ENCODE results near the gene RHEB. TPM values are rescaled to one million over a fixed set of nuclear protein-coding genes. Genes with fewer than 3 reads are reported as not detected.

RHEB gene
- total and polyA plus RNA-seq, 2 experiments from 2014 or later, result 101 to 239 TPM

GRCh38 chr7:151490456-151491105 lies 29.1 kb downstream of the RHEB start (continued):
- TF ChIP-seq REST (IDR thresholded peaks at IDR 0.05; ENCODE audit: unreplicated experiment), result no peak
- no peak for TF ChIP-seq ZNF114 (CRISPR knock-in tag; IDR thresholded peaks at IDR 0.05)
- TF ChIP-seq CTCF (conservative IDR thresholded peaks at IDR 0.05; ENCODE audit: low read depth in 2 of 2), result no peak
- TF ChIP-seq JUNB (IDR thresholded peaks at IDR 0.05; ENCODE audit: unreplicated experiment), result no peak

GRCh38 chr7:151489498-151489897 lies 30.2 kb downstream of the RHEB start:
- peaks cover 62% of the 10 kb centered on the region for H3K36me3 Mint-ChIP-seq (ENCODE audit: low read depth)
- no peak overlapping the region for H3K4me3 Mint-ChIP-seq
- H3K4me1 Mint-ChIP-seq, result peaks cover 52% of the 10 kb centered on the region
- Histone ChIP-seq H3K36me3 (ENCODE audit: insufficient read depth) (no peaks in the 10 kb centered on the region; the same call in 1 of the 2 replicates), H3K9me2 (ENCODE audit: insufficient read depth) (no peaks in the 10 kb centered on the region), H2AFZ (no peak overlapping the region), H4K20me1 (replicated peaks; ENCODE audit: insufficient read depth) (peaks cover 25% of the 10 kb centered on the region), H3K27ac (ENCODE audit: low read depth) (peak overlapping the region; percentile 35), H3K4me3 (no peak overlapping the region), H3K4me2 (no peak overlapping the region), H3K4me1 (ENCODE audit: insufficient read depth) (peaks cover 43% of the 10 kb centered on the region), H3F3A (replicated peaks; ENCODE audit: low read depth) (no peaks in the 10 kb centered on the region), H3K27me3 (ENCODE audit: insufficient read depth) (no peaks in the 10 kb centered on the region), H3K79me2 (replicated peaks; ENCODE audit: insufficient read depth) (peaks cover 95% of the 10 kb centered on the region)
- DNase-seq (ENCODE audit: low spot score) (no peak), ATAC-seq (no peak)
- H3K27me3 Mint-ChIP-seq (ENCODE audit: insufficient read depth, low read depth, poor library complexity), result peaks cover 1% of the 10 kb centered on the region
- no peak for TF ChIP-seq NANOG (IDR thresholded peaks at IDR 0.05; ENCODE audit: borderline replicate concordance)
- H3K9me3 Mint-ChIP-seq, result no peaks in the 10 kb centered on the region
- H3K27ac Mint-ChIP-seq, result no peak overlapping the region

- H3K27ac Mint-ChIP-seq, result peak overlapping the region; percentile 83; the same call in 1 of the 2 replicates
- H3K36me3 Mint-ChIP-seq (ENCODE audit: low read depth), result peaks cover 71% of the 10 kb centered on the region
- H3K9me3 Mint-ChIP-seq, result no peaks in the 10 kb centered on the region
- peak overlapping the region; percentile 37; the same call in 1 of the 2 replicates for H3K27ac ChIP-seq (ENCODE audit: low read depth)
- no peaks in the 10 kb centered on the region for H3K27me3 ChIP-seq (ENCODE audit: insufficient read depth)
- H3F3A ChIP-seq (replicated peaks; ENCODE audit: low read depth), result 0 out of 2 replicates have a peak, but pooled peaks cover under 1% of the 10 kb centered on the region
- no peak for TF ChIP-seq POLR2AphosphoS5 (IDR thresholded peaks at IDR 0.05; ENCODE audit: low read depth)
- H3K4me2 ChIP-seq, result no peak overlapping the region
- ATAC-seq (no peak), DNase-seq (ENCODE audit: low spot score) (no peak)
- peaks cover 29% of the 10 kb centered on the region for H3K4me1 ChIP-seq (ENCODE audit: insufficient read depth)
- no peak overlapping the region for H3K4me3 Mint-ChIP-seq
- H4K20me1 ChIP-seq (replicated peaks; ENCODE audit: insufficient read depth), result peaks cover 20% of the 10 kb centered on the region
- no peak overlapping the region for H3K4me3 ChIP-seq
- peaks cover 1% of the 10 kb centered on the region for H3K27me3 Mint-ChIP-seq (ENCODE audit: insufficient read depth, low read depth, poor library complexity)
- peaks cover 9% of the 10 kb centered on the region for H3K36me3 ChIP-seq (ENCODE audit: insufficient read depth)
- peaks cover 39% of the 10 kb centered on the region for H3K4me1 Mint-ChIP-seq
- H2AFZ ChIP-seq, result no peak overlapping the region
- peaks cover 95% of the 10 kb centered on the region for H3K79me2 ChIP-seq (replicated peaks; ENCODE audit: insufficient read depth)
- H3K9me2 ChIP-seq (ENCODE audit: insufficient read depth), result no peaks in the 10 kb centered on the region
These were observed 31.6 kb downstream of the RHEB start for GRCh38 chr7:151488096-151488495.

Measured in GM23338 (cell line).